Measurements from ENCODE around the gene RGL3. TPM values are rescaled to one million over a fixed set of nuclear protein-coding genes. Genes with fewer than 3 reads are reported as not detected.
"Not testable (repeated sequence)": the region's sequence is repeated elsewhere in the genome, so short reads cannot be mapped to it uniquely, and the experiment has no call there.

RGL3 gene
- total RNA-seq, 2 experiments from 2014 or later = not detected

DNA sequence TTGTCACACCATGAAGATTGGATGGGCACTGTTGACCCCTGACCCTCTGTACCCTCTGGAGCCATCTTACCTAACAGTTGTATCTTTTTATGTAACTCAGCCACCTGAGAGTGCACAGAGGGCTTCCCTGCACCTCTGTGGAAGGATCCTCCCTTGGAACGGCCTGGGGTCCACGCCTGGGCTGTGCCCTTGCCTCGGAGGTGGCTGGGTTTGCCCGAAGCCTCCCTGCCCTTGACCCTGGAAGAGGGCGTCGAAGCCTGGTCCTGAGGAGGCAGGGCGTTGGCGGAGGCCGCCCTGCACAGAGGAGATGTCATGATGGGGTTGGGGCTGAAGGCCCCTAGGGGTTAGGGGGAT lies 15.6 kb upstream of the RGL3 start:
- Mint-ChIP-seq H3K36me3 (ENCODE audit: low read depth) (peaks cover 32% of the 10 kb centered on the region), H3K4me1 (ENCODE audit: low read depth) (peaks cover 21% of the 10 kb centered on the region), H3K9me3 (no peaks in the 10 kb centered on the region), H3K27ac (peak overlapping the region; percentile 84), H3K27me3 (no peaks in the 10 kb centered on the region), H3K4me3 (peak overlapping the region; percentile 96)
- CTCF ChIA-PET = interaction anchor here (0.6 to 3.7 kb wide), 15 partner anchors 8 to 776 kb away, joined by 3 to 38 read pairs (median 6); partner anchors contain the start of genes CCDC159, SWSAP1 and TMEM205
- no peaks in the 10 kb centered on the region for H3K27me3 ChIP-seq (ENCODE audit: control insufficient read depth in 1 of 2, insufficient read depth in 2 of 2, low read length in 2 of 2)
- H3K9me3 ChIP-seq (ENCODE audit: control insufficient read depth in 1 of 2, insufficient read depth in 1 of 2, low read length in 2 of 2) = no peaks in the 10 kb centered on the region
- peak overlapping the region; percentile 90 for H3K4me3 ChIP-seq (ENCODE audit: low read length)
- no peak for TF ChIP-seq CTCF (IDR thresholded peaks at IDR 0.05)
- peaks cover 26% of the 10 kb centered on the region for H3K4me1 ChIP-seq (ENCODE audit: insufficient read depth, low read length)
- H3K27ac ChIP-seq (ENCODE audit: low read depth in 1 of 2, low read length in 2 of 2) = peak overlapping the region; percentile 58 to 83
- no peak for DNase-seq
- H3K36me3 ChIP-seq (ENCODE audit: insufficient read depth, low read length) = peaks cover 21% of the 10 kb centered on the region
- intact Hi-C loops (cut with DNase I, micrococcal nuclease) = loop anchor here (1.0 to 10.0 kb wide), 8 partner anchors 48 to 303 kb away; partner anchors contain the start of genes CCDC159 (in 2 of the 2), ELAVL3 (in 2 of the 2), TMEM205 (in 2 of the 2) and ZNF823 (in 1 of the 2)
- POLR2A ChIA-PET = interaction anchor here (0.6 to 1.7 kb wide), 8 partner anchors 13 to 553 kb away, joined by 3 to 40 read pairs (median 6); partner anchors contain the start of genes ELOF1 and SWSAP1
- ATAC-seq (ENCODE audit: poor library complexity) = peak; percentile 2

GRCh38 chr19:11433526-11433925 lies 14.4 kb upstream of the RGL3 start:
- CTCF ChIA-PET; H3K4me3 Mint-ChIP-seq; H3K27ac Mint-ChIP-seq; H3K27me3 Mint-ChIP-seq; DNase-seq; H3K9me3 Mint-ChIP-seq; ATAC-seq (ENCODE audit: poor library complexity); H3K27me3 ChIP-seq (ENCODE audit: control insufficient read depth in 1 of 2, insufficient read depth in 2 of 2, low read length in 2 of 2); H3K4me3 ChIP-seq (ENCODE audit: low read length); H3K27ac ChIP-seq (ENCODE audit: low read depth in 1 of 2, low read length in 2 of 2); POLR2A ChIA-PET; H3K9me3 ChIP-seq (ENCODE audit: control insufficient read depth in 1 of 2, insufficient read depth in 1 of 2, low read length in 2 of 2): not testable (repeated sequence)
- peaks cover 27% of the 10 kb centered on the region for H3K36me3 Mint-ChIP-seq (ENCODE audit: low read depth)
- intact Hi-C loops (cut with DNase I, micrococcal nuclease) = loop anchor here (5.0 to 10.0 kb wide), 3 partner anchors 51 to 304 kb away; partner anchors contain the start of genes ELAVL3 (in 1 of the 2) and ZNF823 (in 1 of the 2)
- peaks cover 17% of the 10 kb centered on the region for H3K36me3 ChIP-seq (ENCODE audit: insufficient read depth, low read length)
- peaks cover 21% of the 10 kb centered on the region for H3K4me1 Mint-ChIP-seq (ENCODE audit: low read depth)
- peaks cover 26% of the 10 kb centered on the region for H3K4me1 ChIP-seq (ENCODE audit: insufficient read depth, low read length)

- ChIA-PET CTCF (interaction anchor here (1.4 kb wide), 1 partner anchor 8 kb away, joined by 4 read pairs; the partner anchor contains the start of genes ODAD3 and PRKCSH), POLR2A (no interaction called here)
- H3K4me3 Mint-ChIP-seq = no peak overlapping the region
Observed at GRCh38 chr19:11426656-11427055, 7.5 kb upstream of the RGL3 start.

More at GRCh38 chr19:11426656-11427055, 7.5 kb upstream of the RGL3 start:
- peaks cover 23 to 26% of the 10 kb centered on the region in 2 experiments for H3K27me3 ChIP-seq (ENCODE audit: control insufficient read depth in 1 of 2, insufficient read depth in 2 of 2, low read length in 2 of 2)
- no peak overlapping the region for H3K4me3 ChIP-seq (ENCODE audit: low read length)
- H3K36me3 ChIP-seq (ENCODE audit: insufficient read depth, low read length) = no peaks in the 10 kb centered on the region
- H3K27me3 Mint-ChIP-seq = peaks cover 24% of the 10 kb centered on the region
- peaks cover 0 to 23% of the 10 kb centered on the region in 2 experiments for H3K9me3 ChIP-seq (ENCODE audit: control insufficient read depth in 1 of 2, insufficient read depth in 1 of 2, low read length in 2 of 2)
- no peak for TF ChIP-seq CTCF (IDR thresholded peaks at IDR 0.05)
- ATAC-seq (ENCODE audit: poor library complexity) (no peak), DNase-seq (no peak)
- H3K9me3 Mint-ChIP-seq = no peaks in the 10 kb centered on the region
- peaks cover 18% of the 10 kb centered on the region for H3K4me1 Mint-ChIP-seq (ENCODE audit: low read depth)
- H3K27ac ChIP-seq (ENCODE audit: low read depth in 1 of 2, low read length in 2 of 2) = no peak overlapping the region
- intact Hi-C loops (cut with DNase I, micrococcal nuclease) = no loop called here
- peaks cover 26% of the 10 kb centered on the region for H3K4me1 ChIP-seq (ENCODE audit: insufficient read depth, low read length)
- no peaks in the 10 kb centered on the region for H3K36me3 Mint-ChIP-seq (ENCODE audit: low read depth)
- no peak overlapping the region for H3K27ac Mint-ChIP-seq
